ENCODE results near the gene LMBRD2.

DNA sequence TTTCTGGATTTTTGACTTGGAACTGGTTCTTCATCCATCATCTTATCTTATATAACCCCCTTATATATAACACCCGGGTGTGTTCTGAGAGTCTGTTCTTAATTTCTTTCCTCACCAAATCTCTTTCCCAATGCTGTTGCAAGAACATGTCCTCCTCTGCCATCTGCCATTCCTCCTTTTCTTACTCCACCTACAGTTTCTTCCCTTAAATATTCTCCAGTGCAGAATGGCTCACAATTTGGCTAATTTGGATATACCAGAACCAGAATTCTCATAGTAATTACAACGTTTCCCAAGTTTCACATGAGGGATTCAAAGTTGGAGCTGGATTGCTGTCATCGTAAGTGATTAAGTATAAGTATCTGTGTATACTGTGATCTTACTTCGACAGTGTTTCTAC is 28.3 kb upstream of the LMBRD2 start:
- TF ChIP-seq, protein P1, sequence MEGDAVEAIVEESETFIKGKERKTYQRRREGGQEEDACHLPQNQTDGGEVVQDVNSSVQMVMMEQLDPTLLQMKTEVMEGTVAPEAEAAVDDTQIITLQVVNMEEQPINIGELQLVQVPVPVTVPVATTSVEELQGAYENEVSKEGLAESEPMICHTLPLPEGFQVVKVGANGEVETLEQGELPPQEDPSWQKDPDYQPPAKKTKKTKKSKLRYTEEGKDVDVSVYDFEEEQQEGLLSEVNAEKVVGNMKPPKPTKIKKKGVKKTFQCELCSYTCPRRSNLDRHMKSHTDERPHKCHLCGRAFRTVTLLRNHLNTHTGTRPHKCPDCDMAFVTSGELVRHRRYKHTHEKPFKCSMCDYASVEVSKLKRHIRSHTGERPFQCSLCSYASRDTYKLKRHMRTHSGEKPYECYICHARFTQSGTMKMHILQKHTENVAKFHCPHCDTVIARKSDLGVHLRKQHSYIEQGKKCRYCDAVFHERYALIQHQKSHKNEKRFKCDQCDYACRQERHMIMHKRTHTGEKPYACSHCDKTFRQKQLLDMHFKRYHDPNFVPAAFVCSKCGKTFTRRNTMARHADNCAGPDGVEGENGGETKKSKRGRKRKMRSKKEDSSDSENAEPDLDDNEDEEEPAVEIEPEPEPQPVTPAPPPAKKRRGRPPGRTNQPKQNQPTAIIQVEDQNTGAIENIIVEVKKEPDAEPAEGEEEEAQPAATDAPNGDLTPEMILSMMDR (IDR thresholded peaks at IDR 0.05): no peak
- no peak for TF ChIP-seq EP300 (IDR thresholded peaks at IDR 0.05)
- TF ChIP-seq POLR2A (IDR thresholded peaks at IDR 0.05): no peak

All from suprapubic skin (tissue), 3 donors.